ENCODE data around the gene ZBTB38.

DNA sequence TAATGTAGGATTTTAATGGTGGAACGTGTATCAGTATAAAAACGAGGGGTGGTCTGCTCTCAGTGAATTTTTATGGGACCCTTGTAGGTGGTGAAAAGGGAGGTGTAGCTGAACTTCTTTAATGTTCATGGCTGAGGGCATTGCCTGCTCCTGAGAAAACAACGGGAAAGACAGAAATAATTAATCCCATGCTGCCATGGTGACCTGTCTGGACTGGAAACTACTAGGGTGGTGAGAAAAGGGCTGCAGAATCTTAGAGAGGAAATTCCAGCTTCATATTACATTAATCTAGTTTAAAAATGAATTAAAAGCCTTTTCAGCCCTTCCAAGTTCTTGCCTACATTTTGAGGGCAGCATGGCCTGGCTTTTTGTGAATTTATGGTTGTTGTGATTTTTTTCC is 47.6 kb downstream of the ZBTB38 start:
- TF ChIP-seq, protein P1, sequence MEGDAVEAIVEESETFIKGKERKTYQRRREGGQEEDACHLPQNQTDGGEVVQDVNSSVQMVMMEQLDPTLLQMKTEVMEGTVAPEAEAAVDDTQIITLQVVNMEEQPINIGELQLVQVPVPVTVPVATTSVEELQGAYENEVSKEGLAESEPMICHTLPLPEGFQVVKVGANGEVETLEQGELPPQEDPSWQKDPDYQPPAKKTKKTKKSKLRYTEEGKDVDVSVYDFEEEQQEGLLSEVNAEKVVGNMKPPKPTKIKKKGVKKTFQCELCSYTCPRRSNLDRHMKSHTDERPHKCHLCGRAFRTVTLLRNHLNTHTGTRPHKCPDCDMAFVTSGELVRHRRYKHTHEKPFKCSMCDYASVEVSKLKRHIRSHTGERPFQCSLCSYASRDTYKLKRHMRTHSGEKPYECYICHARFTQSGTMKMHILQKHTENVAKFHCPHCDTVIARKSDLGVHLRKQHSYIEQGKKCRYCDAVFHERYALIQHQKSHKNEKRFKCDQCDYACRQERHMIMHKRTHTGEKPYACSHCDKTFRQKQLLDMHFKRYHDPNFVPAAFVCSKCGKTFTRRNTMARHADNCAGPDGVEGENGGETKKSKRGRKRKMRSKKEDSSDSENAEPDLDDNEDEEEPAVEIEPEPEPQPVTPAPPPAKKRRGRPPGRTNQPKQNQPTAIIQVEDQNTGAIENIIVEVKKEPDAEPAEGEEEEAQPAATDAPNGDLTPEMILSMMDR (IDR thresholded peaks at IDR 0.05), result no peak
- TF ChIP-seq POLR2A (IDR thresholded peaks at IDR 0.05) (no peak), EP300 (IDR thresholded peaks at IDR 0.05) (no peak)

Measured in suprapubic skin (tissue), 3 donors.